ENCODE measurements around the gene ATP6V1A.

The ATP6V1A gene

DNA sequence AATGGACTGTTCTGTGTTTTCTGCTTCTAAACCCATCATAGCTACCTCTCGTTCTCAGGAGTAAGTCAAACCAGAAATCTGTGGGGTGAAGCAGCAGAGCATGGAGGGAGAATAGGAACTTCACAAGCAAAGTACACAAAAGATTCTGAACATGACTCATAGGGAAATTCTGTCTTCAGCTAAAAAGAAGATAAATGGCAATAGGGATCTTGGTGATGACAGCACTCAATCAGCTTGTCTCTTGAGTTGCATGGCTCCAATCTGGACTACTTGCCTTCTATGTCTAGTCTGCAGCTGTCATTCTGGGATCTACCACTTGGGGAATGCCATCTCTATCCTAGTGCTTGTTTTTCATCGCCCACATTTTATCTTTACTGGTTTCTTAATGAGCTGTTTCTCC, 78.3 kb downstream of the ATP6V1A start:
- H3K27me3 ChIP-seq (ENCODE audit: insufficient read depth, low read length, poor library complexity, severe bottlenecking): no peaks in the 10 kb centered on the region
- no peak overlapping the region for H3K9ac ChIP-seq (ENCODE audit: low read depth, low read length, poor library complexity, severe bottlenecking)
- no peaks in the 10 kb centered on the region for H4K20me1 ChIP-seq (ENCODE audit: insufficient read depth, low read length, poor library complexity, severe bottlenecking)
- no peaks in the 10 kb centered on the region for H3K36me3 ChIP-seq (ENCODE audit: insufficient read depth, low read length)
- no peak overlapping the region for H3K4me3 ChIP-seq (ENCODE audit: low read length, poor library complexity, severe bottlenecking)
- H2AFZ ChIP-seq (ENCODE audit: low read length): no peak overlapping the region
- peaks cover 1% of the 10 kb centered on the region for H3K4me1 ChIP-seq (ENCODE audit: insufficient read depth, low read length, poor library complexity, severe bottlenecking)
- no peak overlapping the region for H3K4me2 ChIP-seq (ENCODE audit: low read depth, low read length, poor library complexity, severe bottlenecking)
- no peaks in the 10 kb centered on the region for H3K79me2 ChIP-seq (ENCODE audit: insufficient read depth, low read length)
- H3K9me3 ChIP-seq (ENCODE audit: insufficient read depth, low read depth, low read length): no peaks in the 10 kb centered on the region
- TF ChIP-seq, protein P1, sequence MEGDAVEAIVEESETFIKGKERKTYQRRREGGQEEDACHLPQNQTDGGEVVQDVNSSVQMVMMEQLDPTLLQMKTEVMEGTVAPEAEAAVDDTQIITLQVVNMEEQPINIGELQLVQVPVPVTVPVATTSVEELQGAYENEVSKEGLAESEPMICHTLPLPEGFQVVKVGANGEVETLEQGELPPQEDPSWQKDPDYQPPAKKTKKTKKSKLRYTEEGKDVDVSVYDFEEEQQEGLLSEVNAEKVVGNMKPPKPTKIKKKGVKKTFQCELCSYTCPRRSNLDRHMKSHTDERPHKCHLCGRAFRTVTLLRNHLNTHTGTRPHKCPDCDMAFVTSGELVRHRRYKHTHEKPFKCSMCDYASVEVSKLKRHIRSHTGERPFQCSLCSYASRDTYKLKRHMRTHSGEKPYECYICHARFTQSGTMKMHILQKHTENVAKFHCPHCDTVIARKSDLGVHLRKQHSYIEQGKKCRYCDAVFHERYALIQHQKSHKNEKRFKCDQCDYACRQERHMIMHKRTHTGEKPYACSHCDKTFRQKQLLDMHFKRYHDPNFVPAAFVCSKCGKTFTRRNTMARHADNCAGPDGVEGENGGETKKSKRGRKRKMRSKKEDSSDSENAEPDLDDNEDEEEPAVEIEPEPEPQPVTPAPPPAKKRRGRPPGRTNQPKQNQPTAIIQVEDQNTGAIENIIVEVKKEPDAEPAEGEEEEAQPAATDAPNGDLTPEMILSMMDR (conservative IDR thresholded peaks at IDR 0.05; ENCODE audit: low read length): peak; percentile 35
- no peak for TF ChIP-seq EZH2phosphoT487 (IDR thresholded peaks at IDR 0.05; ENCODE audit: borderline replicate concordance)
- H3F3A ChIP-seq (ENCODE audit: low read depth): no peaks in the 10 kb centered on the region
- no peaks in the 10 kb centered on the region for H3K9me2 ChIP-seq (replicated peaks; ENCODE audit: low read depth, low read length)

DNA sequence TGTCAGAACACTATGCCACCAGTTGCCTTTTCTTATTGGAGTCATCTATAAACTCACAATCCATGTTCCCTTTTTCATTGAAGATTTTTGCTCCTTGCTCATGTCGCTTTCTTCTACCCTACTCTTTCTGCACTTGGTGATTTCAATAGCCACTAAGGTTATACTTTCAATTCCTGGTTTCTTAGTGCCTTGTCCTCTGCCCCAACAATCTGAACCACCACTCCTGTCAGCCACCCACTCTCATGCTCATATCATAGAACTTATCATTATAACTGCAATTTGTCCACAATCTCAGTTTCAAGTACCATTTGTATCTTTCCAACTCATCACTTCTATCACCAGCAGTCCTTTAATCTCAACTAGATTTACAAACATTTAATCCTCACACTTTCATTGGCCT, 81.8 kb downstream of the ATP6V1A start:
- Histone ChIP-seq H3F3A (ENCODE audit: low read depth) (no peaks in the 10 kb centered on the region), H3K27me3 (ENCODE audit: insufficient read depth, low read length, poor library complexity, severe bottlenecking) (no peaks in the 10 kb centered on the region), H3K36me3 (ENCODE audit: insufficient read depth, low read length) (no peaks in the 10 kb centered on the region), H2AFZ (ENCODE audit: low read length) (no peak overlapping the region), H4K20me1 (ENCODE audit: insufficient read depth, low read length, poor library complexity, severe bottlenecking) (no peaks in the 10 kb centered on the region), H3K9me2 (replicated peaks; ENCODE audit: low read depth, low read length) (no peaks in the 10 kb centered on the region), H3K9me3 (ENCODE audit: insufficient read depth, low read depth, low read length) (no peaks in the 10 kb centered on the region), H3K4me3 (ENCODE audit: low read length, poor library complexity, severe bottlenecking) (no peak overlapping the region), H3K79me2 (ENCODE audit: insufficient read depth, low read length) (no peaks in the 10 kb centered on the region), H3K4me1 (ENCODE audit: insufficient read depth, low read length, poor library complexity, severe bottlenecking) (peaks cover 11% of the 10 kb centered on the region), H3K9ac (ENCODE audit: low read depth, low read length, poor library complexity, severe bottlenecking) (no peak overlapping the region), H3K4me2 (ENCODE audit: low read depth, low read length, poor library complexity, severe bottlenecking) (no peak overlapping the region)
- TF ChIP-seq EZH2phosphoT487 (IDR thresholded peaks at IDR 0.05; ENCODE audit: borderline replicate concordance): no peak
- TF ChIP-seq, protein P1 (conservative IDR thresholded peaks at IDR 0.05; ENCODE audit: low read length): no peak

DNA sequence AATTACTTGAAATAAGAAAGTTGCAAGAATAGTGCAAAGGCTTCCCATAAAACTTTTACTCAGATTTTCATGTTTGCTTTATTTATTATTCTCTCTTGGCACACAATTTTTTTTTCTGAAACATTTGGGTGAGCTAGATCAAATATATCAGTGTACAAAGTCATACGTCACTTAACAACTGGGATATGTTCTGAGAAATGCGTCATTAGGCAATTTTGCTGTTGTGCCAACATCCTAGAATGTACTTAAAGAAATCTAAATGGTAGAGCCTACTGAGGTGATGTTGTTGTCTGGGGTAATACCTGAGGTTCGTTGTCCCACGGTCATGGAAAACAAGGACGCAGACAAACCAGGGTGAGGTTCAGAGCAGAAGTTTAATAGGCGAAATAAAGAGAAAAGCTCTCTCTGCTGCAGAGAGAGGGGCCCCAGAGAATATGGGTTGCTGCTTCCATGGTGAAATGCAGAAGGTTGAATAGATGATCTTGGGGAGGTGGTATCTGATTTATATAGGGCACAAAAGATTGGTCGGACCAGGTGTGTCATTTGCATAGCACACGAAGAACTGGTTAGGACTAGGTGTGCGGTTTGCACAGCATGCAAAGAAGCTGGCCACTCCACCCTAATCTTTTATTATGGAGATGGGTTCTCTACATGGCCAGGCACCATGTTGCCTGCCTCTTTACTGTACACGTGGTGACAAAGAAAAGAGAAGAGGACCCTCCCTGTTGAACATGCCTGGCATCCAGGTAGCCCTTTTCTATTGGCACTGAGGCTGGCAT, 82.9 kb downstream of the ATP6V1A start:
- Histone ChIP-seq H3F3A (ENCODE audit: low read depth) (no peaks in the 10 kb centered on the region), H4K20me1 (ENCODE audit: insufficient read depth, low read length, poor library complexity, severe bottlenecking) (no peaks in the 10 kb centered on the region), H3K4me1 (ENCODE audit: insufficient read depth, low read length, poor library complexity, severe bottlenecking) (peaks cover 11% of the 10 kb centered on the region), H3K36me3 (ENCODE audit: insufficient read depth, low read length) (no peaks in the 10 kb centered on the region), H2AFZ (ENCODE audit: low read length) (no peak overlapping the region), H3K4me2 (ENCODE audit: low read depth, low read length, poor library complexity, severe bottlenecking) (no peak overlapping the region), H3K27me3 (ENCODE audit: insufficient read depth, low read length, poor library complexity, severe bottlenecking) (no peaks in the 10 kb centered on the region), H3K9me2 (replicated peaks; ENCODE audit: low read depth, low read length) (no peaks in the 10 kb centered on the region), H3K9me3 (ENCODE audit: insufficient read depth, low read depth, low read length) (no peaks in the 10 kb centered on the region), H3K9ac (ENCODE audit: low read depth, low read length, poor library complexity, severe bottlenecking) (no peak overlapping the region), H3K4me3 (ENCODE audit: low read length, poor library complexity, severe bottlenecking) (no peak overlapping the region), H3K79me2 (ENCODE audit: insufficient read depth, low read length) (no peaks in the 10 kb centered on the region)
- no peak for TF ChIP-seq EZH2phosphoT487 (IDR thresholded peaks at IDR 0.05; ENCODE audit: borderline replicate concordance)
- TF ChIP-seq, protein P1 (conservative IDR thresholded peaks at IDR 0.05; ENCODE audit: low read length): no peak
